ENCODE data around the gene NELFE.

The NELFE gene

GRCh38 chr6:31948306-31948705 is 10.5 kb downstream of the NELFE start:
- Histone ChIP-seq H3K9me3 (ENCODE audit: severe bottlenecking) (no peaks in the 10 kb centered on the region), H3K27me3 (ENCODE audit: insufficient read depth, poor library complexity, severe bottlenecking) (no peaks in the 10 kb centered on the region), H3K36me3 (ENCODE audit: low read depth) (peaks cover 19% of the 10 kb centered on the region), H3K4me3 (ENCODE audit: severe bottlenecking) (no peak overlapping the region), H3K27ac (ENCODE audit: poor library complexity, severe bottlenecking) (no peak overlapping the region), H3K4me1 (ENCODE audit: insufficient read depth, poor library complexity, severe bottlenecking) (peaks cover 10% of the 10 kb centered on the region)
- no peak for ATAC-seq (ENCODE audit: low read depth)
- DNase-seq (ENCODE audit: low spot score), result no peak
- TF ChIP-seq CTCF (IDR thresholded peaks at IDR 0.05; ENCODE audit: poor library complexity, severe bottlenecking), result no peak

- Histone ChIP-seq H3K4me1 (ENCODE audit: insufficient read depth, poor library complexity, severe bottlenecking) (peaks cover 10% of the 10 kb centered on the region), H3K4me3 (ENCODE audit: severe bottlenecking) (no peak overlapping the region), H3K36me3 (ENCODE audit: low read depth) (peaks cover 15% of the 10 kb centered on the region), H3K27me3 (ENCODE audit: insufficient read depth, poor library complexity, severe bottlenecking) (no peaks in the 10 kb centered on the region), H3K27ac (ENCODE audit: poor library complexity, severe bottlenecking) (no peak overlapping the region), H3K9me3 (ENCODE audit: severe bottlenecking) (no peaks in the 10 kb centered on the region)
- TF ChIP-seq CTCF (IDR thresholded peaks at IDR 0.05; ENCODE audit: poor library complexity, severe bottlenecking), result no peak
- DNase-seq (ENCODE audit: low spot score) (no peak), ATAC-seq (ENCODE audit: low read depth) (no peak)
These were observed 10.9 kb downstream of the NELFE start for GRCh38 chr6:31947864-31948263.

GRCh38 chr6:31947070-31947675 is 11.6 kb downstream of the NELFE start:
- Histone ChIP-seq H3K4me3 (ENCODE audit: severe bottlenecking) (no peak overlapping the region), H3K4me1 (ENCODE audit: insufficient read depth, poor library complexity, severe bottlenecking) (peaks cover 10% of the 10 kb centered on the region), H3K27me3 (ENCODE audit: insufficient read depth, poor library complexity, severe bottlenecking) (no peaks in the 10 kb centered on the region), H3K9me3 (ENCODE audit: severe bottlenecking) (no peaks in the 10 kb centered on the region), H3K36me3 (ENCODE audit: low read depth) (peaks cover 8% of the 10 kb centered on the region), H3K27ac (ENCODE audit: poor library complexity, severe bottlenecking) (no peak overlapping the region)
- TF ChIP-seq CTCF (IDR thresholded peaks at IDR 0.05; ENCODE audit: poor library complexity, severe bottlenecking), result no peak
- DNase-seq (ENCODE audit: low spot score) (no peak), ATAC-seq (ENCODE audit: low read depth) (no peak)

- ATAC-seq (ENCODE audit: low read depth), result no peak
- TF ChIP-seq CTCF (IDR thresholded peaks at IDR 0.05; ENCODE audit: poor library complexity, severe bottlenecking), result no peak
- no peak overlapping the region for H3K4me3 ChIP-seq (ENCODE audit: severe bottlenecking)
These were observed 12.3 kb downstream of the NELFE start for GRCh38 chr6:31946370-31946885.

More at GRCh38 chr6:31946370-31946885, 12.3 kb downstream of the NELFE start:
- Histone ChIP-seq H3K36me3 (ENCODE audit: low read depth) (peaks cover under 1% of the 10 kb centered on the region), H3K27me3 (ENCODE audit: insufficient read depth, poor library complexity, severe bottlenecking) (no peaks in the 10 kb centered on the region), H3K27ac (ENCODE audit: poor library complexity, severe bottlenecking) (peak overlapping the region; percentile 32), H3K9me3 (ENCODE audit: severe bottlenecking) (no peaks in the 10 kb centered on the region), H3K4me1 (ENCODE audit: insufficient read depth, poor library complexity, severe bottlenecking) (peaks cover 10% of the 10 kb centered on the region)
- DNase-seq (ENCODE audit: low spot score), result no peak
